Esophagus squamous epithelium (tissue), 4 donors: Measurements from ENCODE around the gene ATP6V1D.

Experiments used
- CTCF ChIP-seq, 6 experiments: fragments of 450-650 bp in 4 of 6; fragments of 200-600 bp in 2 of 6; sonication (generic) in 2 of 6; IDR thresholded peaks; one replicate each; pipeline ENCODE4 v1.5.1; 2016 to 2019; ENCODE audit warnings: antibody characterized with exemption in 6 of 6, mild to moderate bottlenecking in 4 of 6, moderate library complexity in 4 of 6
- POLR2A ChIP-seq, 4 donors: fragments of 450-650 bp; IDR thresholded peaks; one replicate each; pipeline ENCODE4 v1.6.1; 2017; ENCODE audit warnings: antibody characterized with exemption in 4 of 4, mild to moderate bottlenecking in 4 of 4, moderate library complexity in 3 of 4

GRCh38 chr14:67400434-67400833 is 40.8 kb upstream of the ATP6V1D start:
- TF ChIP-seq CTCF (IDR thresholded peaks at IDR 0.05) (no peak), POLR2A (IDR thresholded peaks at IDR 0.05) (no peak)
